Gastrocnemius medialis (tissue), 4 donors: ENCODE results near the gene MAN1B1. TPM values are rescaled to one million over a fixed set of nuclear protein-coding genes. Genes with fewer than 3 reads are reported as not detected.

ENCODE experiments used
- ATAC-seq, 2 donors: fragments of 150-250 bp; one replicate each; pipeline ENCODE4 v1.9.1; 2016
- DNase-seq, 2 donors: peaks; one replicate each; pipeline ENCODE4 v3.0.0-alpha.2; 2019
- H3K27ac ChIP-seq, 4 donors: fragments of 200-600 bp; sonication (generic); 1 replicate in 1 of 4; 2 replicates in 3 of 4; pipeline ENCODE4 v1.5.1; 2016 to 2018; ENCODE audit warnings: mild to moderate bottlenecking in 2 of 4, moderate library complexity in 1 of 4
- H3K27me3 ChIP-seq, 3 donors: fragments of 200-600 bp; sonication (generic) in 2 of 3; 1 replicate in 1 of 3; 2 replicates in 2 of 3; pipeline versions ENCODE4 v1.5.1 to v1.6.0; 2016 to 2019; ENCODE audit warnings: mild to moderate bottlenecking in 1 of 3, moderate library complexity in 1 of 3
- H3K36me3 ChIP-seq, 2 donors: fragments of 200-600 bp; sonication (generic) in 1 of 2; one replicate each; pipeline ENCODE4 v1.5.1; 2017 to 2018
- H3K4me1 ChIP-seq, 2 donors: fragments of 200-600 bp; sonication (generic) in 1 of 2; one replicate each; pipeline ENCODE4 v1.5.1; 2016 to 2017; ENCODE audit warnings: mild to moderate bottlenecking in 2 of 2
- H3K4me3 ChIP-seq, 4 donors: fragments of 200-600 bp; sonication (generic) in 3 of 4; 1 replicate in 1 of 4; 2 replicates in 3 of 4; pipeline ENCODE4 v1.5.1; 2016 to 2019; ENCODE audit warnings: mild to moderate bottlenecking in 2 of 4
- H3K9me3 ChIP-seq, 3 donors: fragments of 200-600 bp; sonication (generic) in 2 of 3; 1 replicate in 1 of 3; 2 replicates in 2 of 3; pipeline ENCODE4 v1.5.1; 2016 to 2019
- CTCF ChIP-seq, 5 experiments: fragments of 450-650 bp in 3 of 5; fragments of 200-600 bp in 2 of 5; sonication (generic) in 2 of 5; IDR thresholded peaks in 4 of 5; conservative IDR thresholded peaks in 1 of 5; 1 replicate in 4 of 5; 2 replicates in 1 of 5; pipeline ENCODE4 v1.5.1; 2016 to 2019; ENCODE audit warnings: antibody characterized with exemption in 5 of 5, mild to moderate bottlenecking in 3 of 5, moderate library complexity in 3 of 5
- POLR2A ChIP-seq, 2 donors: fragments of 450-650 bp; IDR thresholded peaks; one replicate each; pipeline ENCODE4 v1.6.1; 2017; ENCODE audit warnings: antibody characterized with exemption in 2 of 2, mild to moderate bottlenecking in 2 of 2, moderate library complexity in 2 of 2
- in situ Hi-C, 4 donors: fragments of 200-750 bp; cut with MboI; loops; one replicate each; pipeline versions ENCODE4 v1.15.0 to v1.8.0; 2017; ENCODE audit warnings: low sequenced_read_pairs in 4 of 4
- intact Hi-C: fragments of 100-400 bp; cut with DNase I; formaldehyde crosslinking; loops from one replicate; pipeline ENCODE4 v1.15.1; 2023; ENCODE audit warnings: low total_unique reads
- total RNA-seq, 4 donors: library from RNA; depleted of rRNA; stranded (reverse); fragments of >200 nt; gene quantifications; one replicate each; pipeline versions ENCODE4 v1.1.0 to v1.2.3, GENCODE V29; 2016

MAN1B1 gene
- total RNA-seq, 4 donors from 2014 or later: 15.9 to 31.9 (median 21.1) TPM

DNA sequence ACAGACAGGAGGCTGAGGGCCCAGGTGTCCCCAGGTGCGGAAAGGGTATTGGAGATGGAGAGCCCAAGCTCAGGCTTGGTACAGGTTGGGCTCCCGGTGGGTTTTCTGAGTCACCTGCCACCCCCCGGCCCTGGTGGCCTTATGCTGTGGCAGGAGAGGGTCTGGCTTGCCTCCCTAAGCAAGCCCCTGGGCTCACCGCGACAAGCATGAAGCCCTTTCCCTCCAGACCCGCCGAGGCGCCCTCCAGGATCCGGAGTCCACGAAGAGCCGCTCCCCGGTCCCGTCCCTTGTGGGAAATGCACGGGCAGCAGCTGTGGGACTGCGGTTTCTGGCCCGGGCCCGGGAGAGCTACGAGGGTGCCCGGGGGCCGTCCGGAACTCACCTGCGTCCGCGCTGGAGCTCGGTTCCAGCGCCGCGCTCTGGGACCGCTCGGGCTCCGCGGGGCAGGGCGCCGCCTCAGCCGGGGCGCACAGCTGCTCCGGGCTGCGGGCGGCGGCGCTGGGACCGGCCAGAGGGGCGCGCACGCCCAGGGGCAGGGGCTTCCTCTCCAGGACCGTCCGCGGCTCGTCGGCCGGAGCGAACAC, 17.2 kb upstream of the MAN1B1 start:
- ATAC-seq: no peak
- intact Hi-C loops (no loop called here), in situ Hi-C loops (no loop called here)
- Histone ChIP-seq H3K9me3 (no peaks in the 10 kb centered on the region), H3K27me3 (peaks cover 0 to 11% (median 5%) of the 10 kb centered on the region in 3 donors), H3K36me3 (no peaks in the 10 kb centered on the region), H3K4me1 (peaks cover 9% of the 10 kb centered on the region in 2 donors), H3K27ac (no peak overlapping the region), H3K4me3 (no peak overlapping the region)
- no peak for TF ChIP-seq POLR2A (IDR thresholded peaks at IDR 0.05)
- no peak for TF ChIP-seq CTCF (IDR thresholded peaks at IDR 0.05 in 4 of 5, conservative IDR thresholded peaks at IDR 0.05 in 1 of 5)
- no peak for DNase-seq

DNA sequence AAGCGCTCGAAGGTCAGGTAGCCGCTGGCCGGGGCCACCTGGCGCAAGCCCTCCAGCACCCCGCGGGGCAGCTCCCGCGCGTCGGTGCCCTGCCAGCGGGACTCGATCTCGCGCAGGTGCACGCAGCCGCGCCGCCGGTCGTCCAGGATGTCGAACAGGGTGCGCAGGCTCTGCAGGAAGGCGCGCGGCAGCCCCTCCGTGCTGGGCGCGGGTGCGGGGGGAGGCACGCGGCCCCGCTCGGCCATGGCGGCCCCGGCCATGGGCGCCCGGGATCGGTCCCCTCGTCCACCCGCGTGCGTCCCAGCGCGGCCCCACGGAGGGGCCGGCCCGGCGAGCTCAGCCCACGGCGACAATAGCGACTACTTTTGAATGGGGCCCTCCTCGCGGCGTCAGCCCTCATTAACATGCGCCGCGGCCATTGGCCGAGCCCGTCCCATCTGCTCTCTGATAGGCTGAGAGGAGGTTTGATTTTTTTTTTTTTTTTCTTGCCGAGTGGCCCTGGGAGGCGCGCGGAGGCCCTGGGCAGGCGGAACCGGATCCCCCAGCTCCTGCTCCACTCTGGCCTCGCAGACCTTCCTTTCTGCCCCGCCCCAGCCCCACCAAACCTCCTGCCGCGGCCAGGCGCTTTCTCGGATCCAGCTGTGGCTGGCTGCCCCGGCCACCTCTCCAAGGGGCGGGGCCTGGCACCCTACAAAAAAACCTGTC, 16.4 kb upstream of the MAN1B1 start, which contains the start of gene SAPCD2:
Gene SAPCD2, minus strand, starts transcription at position 357 of the 705 bp plus-strand sequence. Its CDS starts 97 bp downstream, at position 260.
- H3K36me3 ChIP-seq: no peaks in the 10 kb centered on the region
- peak within 1 kb of the TSS; percentile 43 to 67 (median 56) for H3K4me3 ChIP-seq
- no peak for TF ChIP-seq POLR2A (IDR thresholded peaks at IDR 0.05)
- TF ChIP-seq CTCF (IDR thresholded peaks at IDR 0.05 in 4 of 5, conservative IDR thresholded peaks at IDR 0.05 in 1 of 5): no peak
- in situ Hi-C loops: no loop called here
- DNase-seq (peak; percentile 67 to 79), ATAC-seq (peak; percentile 89 to 94)
- intact Hi-C loops: no loop called here
- H3K4me1 ChIP-seq: peaks cover 9% of the 10 kb centered on the region in 2 donors
- peak within 1 kb of the TSS; percentile 55 to 75 (median 70) for H3K27ac ChIP-seq
- peaks cover 0 to 11% (median 5%) of the 10 kb centered on the region in 3 donors for H3K27me3 ChIP-seq
- no peaks in the 10 kb centered on the region for H3K9me3 ChIP-seq

DNA sequence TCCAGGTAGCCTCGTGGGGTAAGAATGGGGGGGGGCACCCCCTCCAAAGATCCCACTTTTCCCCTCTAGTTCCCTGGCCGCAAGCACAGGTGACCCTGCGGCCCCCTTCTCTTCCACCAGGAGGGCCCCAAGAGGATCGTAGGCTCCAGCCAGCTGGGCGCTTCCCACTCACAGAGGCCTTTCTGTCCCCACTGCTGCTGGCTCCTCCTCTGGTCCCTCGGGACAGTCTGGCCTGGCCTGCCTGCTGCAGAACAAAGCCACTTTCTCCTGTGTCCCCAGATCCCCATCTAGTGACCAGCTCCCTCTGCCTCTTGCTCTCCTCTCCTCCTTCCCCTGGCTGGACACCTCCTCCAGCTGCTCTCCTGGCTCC, 15.9 kb upstream of the MAN1B1 start:
- Histone ChIP-seq H3K9me3 (no peaks in the 10 kb centered on the region), H3K36me3 (no peaks in the 10 kb centered on the region), H3K4me1 (peaks cover 9% of the 10 kb centered on the region in 2 donors), H3K4me3 (peak overlapping the region; percentile 43 to 67 (median 56)), H3K27me3 (peaks cover 0 to 11% (median 5%) of the 10 kb centered on the region in 3 donors), H3K27ac (peak overlapping the region; percentile 55 to 75 (median 70))
- in situ Hi-C loops: no loop called here
- peak; percentile 24 to 28 for ATAC-seq
- TF ChIP-seq POLR2A (IDR thresholded peaks at IDR 0.05) (no peak), CTCF (IDR thresholded peaks at IDR 0.05 in 4 of 5, conservative IDR thresholded peaks at IDR 0.05 in 1 of 5) (no peak)
- DNase-seq: no peak
- intact Hi-C loops: no loop called here

- Histone ChIP-seq H3K27ac (peak overlapping the region in 2 of 4 donors; percentile 71 to 75), H3K27me3 (peaks cover 0 to 11% (median 5%) of the 10 kb centered on the region in 3 donors), H3K36me3 (no peaks in the 10 kb centered on the region), H3K9me3 (no peaks in the 10 kb centered on the region), H3K4me3 (peak overlapping the region in 1 of 4 donors; percentile 51), H3K4me1 (peaks cover 9% of the 10 kb centered on the region in 2 donors)
- DNase-seq (no peak), ATAC-seq (no peak)
- in situ Hi-C loops (no loop called here), intact Hi-C loops (no loop called here)
- no peak for TF ChIP-seq CTCF (IDR thresholded peaks at IDR 0.05 in 4 of 5, conservative IDR thresholded peaks at IDR 0.05 in 1 of 5)
- TF ChIP-seq POLR2A (IDR thresholded peaks at IDR 0.05): no peak
Observed at GRCh38 chr9:137071282-137071681, 15.5 kb upstream of the MAN1B1 start.
